Fibroblast of lung (primary cell): Measurements from ENCODE around the gene TRAF3. TPM values are rescaled to one million over a fixed set of nuclear protein-coding genes. Genes with fewer than 3 reads are reported as not detected.
A peak's percentile ranks its signal among the peaks of the same experiment; 100 is the strongest.

ENCODE experiments used
- DNase-seq, 2 donors: peaks; one replicate each; pipeline versions ENCODE4 v3.0.0 to v3.0.0-alpha.2; 2010; ENCODE audit warnings: low read depth in 2 of 2
- H2AFZ ChIP-seq: 2 replicates; pipeline ENCODE4 v1.5.1; 2012; ENCODE audit warnings: low read length, control low read depth, inconsistent platforms
- H3K27ac ChIP-seq: 2 replicates; pipeline ENCODE4 v1.5.1; 2011; ENCODE audit warnings: low read length, control low read depth; ENCODE audit not compliant: insufficient read depth
- H3K27me3 ChIP-seq: 2 replicates; pipeline ENCODE4 v1.5.1; 2011; ENCODE audit warnings: mild to moderate bottlenecking, low read length; ENCODE audit not compliant: control insufficient read depth, insufficient read depth
- H3K36me3 ChIP-seq: 2 replicates; pipeline ENCODE4 v1.5.1; 2011; ENCODE audit warnings: low read length; ENCODE audit not compliant: control insufficient read depth, insufficient read depth
- H3K4me1 ChIP-seq: 2 replicates; pipeline ENCODE4 v1.5.1; 2011; ENCODE audit warnings: low read length; ENCODE audit not compliant: control insufficient read depth, insufficient read depth; ENCODE audit errors: extremely low read depth
- H3K4me2 ChIP-seq: 2 replicates; pipeline ENCODE4 v1.5.1; 2011; ENCODE audit warnings: low read length, control low read depth; ENCODE audit not compliant: insufficient read depth; ENCODE audit errors: extremely low read depth
- H3K4me3 ChIP-seq, 4 experiments: fragments of 200-600 bp in 1 of 4; sonication (generic) in 1 of 4; replicated peaks in 1 of 4; 2 replicates each; pipeline ENCODE4 v1.5.1; 2011 to 2016; ENCODE audit warnings: low read length in 4 of 4, low read depth in 3 of 4, mild to moderate bottlenecking in 3 of 4, control low read depth in 2 of 4, inconsistent platforms in 1 of 4, mixed read lengths in 1 of 4; ENCODE audit not compliant: insufficient read depth in 1 of 4; ENCODE audit errors: control extremely low read depth in 1 of 4
- H3K79me2 ChIP-seq: 2 replicates; pipeline ENCODE4 v1.5.1; 2012; ENCODE audit warnings: mild to moderate bottlenecking, low read length, inconsistent platforms; ENCODE audit not compliant: control insufficient read depth, insufficient read depth
- H3K9ac ChIP-seq: 2 replicates; pipeline ENCODE4 v1.5.1; 2011; ENCODE audit warnings: mild to moderate bottlenecking, low read length, control low read depth; ENCODE audit not compliant: insufficient read depth
- H3K9me3 ChIP-seq: 2 replicates; pipeline ENCODE4 v1.5.1; 2012; ENCODE audit warnings: low read depth, low read length; ENCODE audit not compliant: control insufficient read depth, insufficient read depth
- H4K20me1 ChIP-seq: 2 replicates; pipeline ENCODE4 v1.5.1; 2011; ENCODE audit warnings: low read length; ENCODE audit not compliant: control insufficient read depth, insufficient read depth; ENCODE audit errors: extremely low read depth
- EZH2 ChIP-seq: IDR thresholded peaks from 2 replicates; pipeline ENCODE4 v1.5.1; 2012; ENCODE audit warnings: low read length, control low read depth, mild to moderate bottlenecking; ENCODE audit errors: missing control alignments
- polyA plus RNA-seq, 2 donors: library from polyadenylated mRNA; depleted of rRNA in 1 of 2; stranded (reverse) in 1 of 2; unstranded in 1 of 2; fragments of >200 nt; gene quantifications; 2 replicates each; pipeline ENCODE4 v1.2.1, GENCODE V29; 2011 to 2012; ENCODE audit warnings: missing spikeins in 1 of 2
- total RNA-seq: library from RNA; depleted of rRNA; stranded (reverse); fragments of >200 nt; gene quantifications from 2 replicates; pipeline ENCODE4 v1.2.1, GENCODE V29; 2014
- TF ChIP-seq, protein P1 (sequence below), 2 donors: IDR thresholded peaks in 1 of 2; conservative IDR thresholded peaks in 1 of 2; 1 replicate in 1 of 2; 2 replicates in 1 of 2; pipeline ENCODE4 v1.5.1; 2011 to 2012; ENCODE audit warnings: low read length in 2 of 2, control low read depth in 1 of 2, inconsistent platforms in 1 of 2, low read depth in 1 of 2, mild to moderate bottlenecking in 1 of 2

Gene TRAF3
- total and polyA plus RNA-seq, 2 donors (not counting 1 experiment from before 2014, with no cell fraction given): 12.1 to 14.4 TPM

DNA sequence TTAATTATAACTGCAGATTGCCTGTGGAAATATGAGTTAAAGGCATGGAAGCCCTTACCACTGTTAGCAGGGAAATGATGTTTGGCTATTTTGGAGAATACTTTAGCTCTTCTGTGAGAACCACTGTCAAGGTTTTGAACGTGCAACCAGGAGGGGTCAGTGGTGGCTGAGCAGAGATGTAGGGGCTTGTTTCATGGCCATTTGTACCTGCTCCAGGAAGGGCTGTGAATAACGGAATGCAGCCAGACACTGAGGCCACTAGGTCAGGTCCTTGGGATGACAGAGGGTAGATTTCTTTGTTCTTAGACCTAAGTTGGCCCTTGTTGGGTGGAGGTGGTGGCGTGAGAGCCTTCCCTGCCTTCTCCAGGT lies 8.3 kb downstream of the TRAF3 start:
- no peak for TF ChIP-seq EZH2
- Histone ChIP-seq H3K9ac (no peak overlapping the region), H3K4me3 (no peak overlapping the region), H3K27ac (no peak overlapping the region), H3K79me2 (peaks cover 13% of the 10 kb centered on the region), H4K20me1 (peaks cover 3% of the 10 kb centered on the region), H3K9me3 (no peaks in the 10 kb centered on the region), H3K4me2 (no peak overlapping the region), H3K36me3 (no peaks in the 10 kb centered on the region), H3K4me1 (no peaks in the 10 kb centered on the region), H2AFZ (no peak overlapping the region), H3K27me3 (no peaks in the 10 kb centered on the region)
- DNase-seq: no peak

DNA sequence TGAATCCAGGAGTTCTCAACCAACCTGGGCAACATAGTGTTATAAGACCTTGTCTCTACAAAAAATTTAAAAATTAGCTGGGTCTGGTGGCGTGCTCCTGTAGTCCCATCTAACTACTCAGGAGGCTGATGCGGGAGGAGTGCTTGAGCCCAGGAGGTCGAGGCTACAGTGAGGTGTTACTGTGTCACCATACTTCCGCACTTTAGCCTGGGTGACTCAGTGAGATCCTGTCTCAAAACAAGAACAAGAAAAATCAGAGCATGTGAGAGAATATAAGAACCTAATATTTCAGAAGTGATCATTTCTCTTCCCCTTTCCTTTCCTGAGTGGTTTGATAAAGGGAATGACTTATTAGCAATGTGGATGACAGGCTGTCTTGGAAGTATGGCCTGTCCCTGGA lies 9.5 kb downstream of the TRAF3 start:
- no peak overlapping the region for H2AFZ ChIP-seq
- H3K27ac ChIP-seq: no peak overlapping the region
- no peak overlapping the region for H3K4me3 ChIP-seq
- DNase-seq: peak in 1 of 2 donors; percentile 49
- no peaks in the 10 kb centered on the region for H3K4me1 ChIP-seq
- H3K4me2 ChIP-seq: no peak overlapping the region
- H3K9me3 ChIP-seq: no peaks in the 10 kb centered on the region
- peaks cover 5% of the 10 kb centered on the region for H3K79me2 ChIP-seq
- H4K20me1 ChIP-seq: peaks cover 3% of the 10 kb centered on the region
- H3K9ac ChIP-seq: no peak overlapping the region
- no peaks in the 10 kb centered on the region for H3K36me3 ChIP-seq
- TF ChIP-seq, protein P1, sequence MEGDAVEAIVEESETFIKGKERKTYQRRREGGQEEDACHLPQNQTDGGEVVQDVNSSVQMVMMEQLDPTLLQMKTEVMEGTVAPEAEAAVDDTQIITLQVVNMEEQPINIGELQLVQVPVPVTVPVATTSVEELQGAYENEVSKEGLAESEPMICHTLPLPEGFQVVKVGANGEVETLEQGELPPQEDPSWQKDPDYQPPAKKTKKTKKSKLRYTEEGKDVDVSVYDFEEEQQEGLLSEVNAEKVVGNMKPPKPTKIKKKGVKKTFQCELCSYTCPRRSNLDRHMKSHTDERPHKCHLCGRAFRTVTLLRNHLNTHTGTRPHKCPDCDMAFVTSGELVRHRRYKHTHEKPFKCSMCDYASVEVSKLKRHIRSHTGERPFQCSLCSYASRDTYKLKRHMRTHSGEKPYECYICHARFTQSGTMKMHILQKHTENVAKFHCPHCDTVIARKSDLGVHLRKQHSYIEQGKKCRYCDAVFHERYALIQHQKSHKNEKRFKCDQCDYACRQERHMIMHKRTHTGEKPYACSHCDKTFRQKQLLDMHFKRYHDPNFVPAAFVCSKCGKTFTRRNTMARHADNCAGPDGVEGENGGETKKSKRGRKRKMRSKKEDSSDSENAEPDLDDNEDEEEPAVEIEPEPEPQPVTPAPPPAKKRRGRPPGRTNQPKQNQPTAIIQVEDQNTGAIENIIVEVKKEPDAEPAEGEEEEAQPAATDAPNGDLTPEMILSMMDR (conservative IDR thresholded peaks at IDR 0.05 in 1 of 2, IDR thresholded peaks at IDR 0.05 in 1 of 2; ENCODE audit: low read depth in 1 of 2, low read length in 2 of 2): no peak
- no peak for TF ChIP-seq EZH2
- no peaks in the 10 kb centered on the region for H3K27me3 ChIP-seq

DNA sequence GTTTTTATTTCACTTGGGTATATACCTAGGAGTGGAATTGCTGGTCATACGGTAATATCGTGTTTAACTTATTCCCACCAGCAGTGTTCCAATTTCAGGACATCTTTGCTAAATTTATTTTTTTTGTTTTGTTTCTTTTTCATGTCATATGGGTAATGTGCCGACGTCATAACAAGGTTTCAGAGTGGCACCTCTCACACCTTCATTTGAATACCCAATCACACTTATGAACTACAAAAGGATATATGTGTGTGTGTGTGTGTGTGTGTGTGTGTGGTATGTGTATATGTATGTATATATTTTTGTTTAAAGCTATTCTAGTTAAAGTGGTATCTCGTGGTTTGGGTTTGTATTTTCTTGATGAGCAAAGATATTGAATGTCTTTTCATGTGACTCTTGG lies 12.1 kb downstream of the TRAF3 start:
- Histone ChIP-seq H3K79me2 (peaks cover 3% of the 10 kb centered on the region), H3K9ac (no peak overlapping the region), H3K27ac (no peak overlapping the region), H3K4me3 (no peak overlapping the region), H3K4me1 (no peaks in the 10 kb centered on the region), H4K20me1 (peaks cover 3% of the 10 kb centered on the region), H3K27me3 (no peaks in the 10 kb centered on the region), H2AFZ (no peak overlapping the region), H3K4me2 (no peak overlapping the region), H3K9me3 (no peaks in the 10 kb centered on the region), H3K36me3 (no peaks in the 10 kb centered on the region)
- TF ChIP-seq, protein P1 (conservative IDR thresholded peaks at IDR 0.05 in 1 of 2, IDR thresholded peaks at IDR 0.05 in 1 of 2; ENCODE audit: low read depth in 1 of 2, low read length in 2 of 2): no peak
- TF ChIP-seq EZH2: no peak
- DNase-seq: no peak
